ENCODE results near the gene ITPKC.

ITPKC gene

DNA sequence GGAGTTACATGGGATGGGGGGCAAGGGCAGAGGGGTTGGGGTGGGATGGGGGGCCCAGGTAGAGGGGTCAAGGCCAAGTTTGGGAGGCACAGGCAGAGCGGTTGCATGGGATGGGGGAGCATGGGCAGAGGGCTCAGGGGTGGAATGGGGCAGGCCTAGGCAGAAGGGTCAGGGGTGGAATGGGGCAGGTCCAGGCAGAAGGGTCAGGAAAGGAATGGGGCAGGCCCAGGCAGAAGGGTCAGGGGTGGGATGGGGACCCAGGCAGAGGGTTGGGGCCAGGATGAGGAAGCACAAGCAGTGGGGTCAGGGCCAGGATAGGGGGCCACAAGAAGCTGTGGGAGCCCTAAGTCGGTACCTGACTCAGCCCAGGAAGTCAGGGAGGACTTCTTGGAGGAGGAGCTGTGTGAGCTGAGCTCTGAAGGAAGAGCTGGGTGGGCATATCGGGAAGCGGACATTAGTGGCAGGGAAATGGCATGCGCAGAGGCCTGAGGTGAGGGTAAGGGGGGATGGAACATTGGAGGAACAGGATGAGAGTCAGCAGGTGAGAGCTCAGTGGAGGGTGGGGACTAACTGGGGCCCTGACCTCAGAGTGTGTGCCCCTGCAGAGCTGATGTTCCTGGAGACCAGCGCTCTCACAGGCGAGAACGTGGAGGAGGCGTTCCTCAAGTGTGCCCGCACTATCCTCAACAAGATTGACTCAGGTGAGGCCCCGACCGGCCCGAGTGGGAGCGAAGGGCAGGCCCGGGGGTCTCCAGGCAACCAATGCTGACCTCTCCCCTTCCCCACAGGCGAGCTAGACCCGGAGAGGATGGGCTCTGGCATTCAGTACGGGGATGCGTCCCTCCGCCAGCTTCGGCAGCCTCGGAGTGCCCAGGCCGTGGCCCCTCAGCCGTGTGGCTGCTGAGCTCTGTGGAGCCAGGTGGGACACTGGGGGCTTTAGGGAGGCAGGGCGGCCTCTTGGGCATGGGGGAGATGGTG, 69.4 kb downstream of the ITPKC start:
- no peak for DNase-seq (ENCODE audit: extremely low read depth in 1 of 2, low read depth in 1 of 2)
